H9 (cell line): ENCODE measurements around the gene ASPRV1. TPM values are rescaled to one million over a fixed set of nuclear protein-coding genes. Genes with fewer than 3 reads are reported as not detected.

Source experiments
- DNase-seq: peaks from one replicate; pipeline ENCODE4 v3.0.0-alpha.2; 2017
- H2AFZ ChIP-seq: one replicate; pipeline ENCODE4 v1.6.1; 2013; ENCODE audit warnings: mild to moderate bottlenecking, low read length, control low read depth, moderate library complexity
- H2AK5ac ChIP-seq: 2 replicates; pipeline ENCODE4 v1.6.1; 2013; ENCODE audit warnings: low read length, control low read depth, mixed read lengths; ENCODE audit not compliant: insufficient read length
- H2BK120ac ChIP-seq: one replicate; pipeline ENCODE4 v1.6.1; 2013; ENCODE audit warnings: low read depth, mild to moderate bottlenecking, low read length, control low read depth, inconsistent platforms; ENCODE audit not compliant: poor library complexity, severe bottlenecking
- H2BK12ac ChIP-seq: 2 replicates; pipeline ENCODE4 v1.6.1; 2013; ENCODE audit warnings: low read length, control low read depth, mixed read lengths, low read depth; ENCODE audit not compliant: insufficient read length
- H2BK15ac ChIP-seq: 2 replicates; pipeline ENCODE4 v1.6.1; 2013; ENCODE audit warnings: low read depth, low read length, control low read depth
- H2BK20ac ChIP-seq: one replicate; pipeline ENCODE4 v1.6.1; 2013; ENCODE audit warnings: low read depth, mild to moderate bottlenecking, low read length, control low read depth, inconsistent platforms; ENCODE audit not compliant: poor library complexity, severe bottlenecking
- H2BK5ac ChIP-seq: 2 replicates; pipeline ENCODE4 v1.6.1; 2013; ENCODE audit warnings: low read length, control low read depth, mixed read lengths; ENCODE audit not compliant: insufficient read length
- H3K14ac ChIP-seq: 2 replicates; pipeline ENCODE4 v1.6.1; 2013; ENCODE audit warnings: low read length, control low read depth; ENCODE audit not compliant: insufficient read depth
- H3K18ac ChIP-seq: 2 replicates; pipeline ENCODE4 v1.6.1; 2013; ENCODE audit warnings: low read depth, mild to moderate bottlenecking, mixed read lengths, low read length, control low read depth; ENCODE audit not compliant: insufficient read length
- H3K23ac ChIP-seq: 2 replicates; pipeline ENCODE4 v1.6.1; 2013; ENCODE audit warnings: low read length, control low read depth, mixed read lengths, low read depth; ENCODE audit not compliant: insufficient read length
- H3K23me2 ChIP-seq: 2 replicates; pipeline ENCODE4 v1.6.1; 2013; ENCODE audit warnings: low read depth, mild to moderate bottlenecking, mixed read lengths, low read length, control low read depth; ENCODE audit not compliant: insufficient read length, poor library complexity, severe bottlenecking
- H3K27ac ChIP-seq: 2 replicates; pipeline ENCODE4 v1.5.1; 2013; ENCODE audit warnings: low read length, control low read depth, mixed read lengths, low read depth; ENCODE audit not compliant: insufficient read length
- H3K27me3 ChIP-seq: 2 replicates; pipeline ENCODE4 v1.6.1; 2013; ENCODE audit warnings: low read length, control low read depth, inconsistent platforms; ENCODE audit not compliant: insufficient read depth
- H3K4ac ChIP-seq: 2 replicates; pipeline ENCODE4 v1.6.1; 2013; ENCODE audit warnings: low read depth, mild to moderate bottlenecking, control low read depth, inconsistent platforms, low read length, moderate library complexity
- H3K4me1 ChIP-seq: 2 replicates; pipeline ENCODE4 v1.6.1; 2013; ENCODE audit warnings: low read length, control low read depth, inconsistent platforms; ENCODE audit not compliant: insufficient read depth
- H3K4me2 ChIP-seq: 2 replicates; pipeline ENCODE4 v1.6.1; 2013; ENCODE audit warnings: low read length, control low read depth, mixed read lengths; ENCODE audit not compliant: insufficient read length, insufficient read depth
- H3K56ac ChIP-seq: 2 replicates; pipeline ENCODE4 v1.6.1; 2013; ENCODE audit warnings: low read depth, mild to moderate bottlenecking, mixed read lengths, low read length, control low read depth; ENCODE audit not compliant: insufficient read length
- H3K79me1 ChIP-seq: 2 replicates; pipeline ENCODE4 v1.6.1; 2013; ENCODE audit warnings: low read depth, mild to moderate bottlenecking, moderate library complexity, low read length, control low read depth, inconsistent platforms; ENCODE audit not compliant: insufficient read depth, poor library complexity, severe bottlenecking
- H3K79me2 ChIP-seq: 2 replicates; pipeline ENCODE4 v1.6.1; 2013; ENCODE audit warnings: low read length, control low read depth, inconsistent platforms; ENCODE audit not compliant: insufficient read depth
- H3K9ac ChIP-seq: 2 replicates; pipeline ENCODE4 v1.6.1; 2013; ENCODE audit warnings: low read length, control low read depth, mixed read lengths; ENCODE audit not compliant: insufficient read length; ENCODE audit errors: extremely low read depth
- H3K9me3 ChIP-seq: one replicate; pipeline ENCODE4 v1.6.1; 2013; ENCODE audit warnings: low read depth, low read length, inconsistent platforms; ENCODE audit not compliant: control insufficient read depth
- H3T11ph ChIP-seq: one replicate; pipeline ENCODE4 v1.6.1; 2013; ENCODE audit warnings: mild to moderate bottlenecking, low read length, control low read depth, inconsistent platforms
- H4K20me1 ChIP-seq: one replicate; pipeline ENCODE4 v1.6.1; 2013; ENCODE audit not compliant: control insufficient read depth, insufficient read length, insufficient read depth
- H4K5ac ChIP-seq: 2 replicates; pipeline ENCODE4 v1.6.1; 2013; ENCODE audit warnings: low read depth, mild to moderate bottlenecking, mixed read lengths, low read length, control low read depth; ENCODE audit not compliant: insufficient read length
- H4K8ac ChIP-seq: replicated peaks from 2 replicates; pipeline ENCODE4 v1.6.1; 2013; ENCODE audit warnings: low read length, control low read depth, mixed read lengths, low read depth; ENCODE audit not compliant: insufficient read length
- H4K91ac ChIP-seq: 2 replicates; pipeline ENCODE4 v1.6.1; 2013; ENCODE audit warnings: low read depth, mild to moderate bottlenecking, moderate library complexity, mixed read lengths, low read length, control low read depth; ENCODE audit not compliant: insufficient read length
- H3K27ac Mint-ChIP-seq, 3 experiments: 2 replicates in 2 of 3; 3 replicates in 1 of 3; pipeline ENCODE4 v1.8.0; 2020 to 2021; ENCODE audit warnings: mixed read lengths in 3 of 3, mild to moderate bottlenecking in 1 of 3, moderate library complexity in 1 of 3
- H3K27me3 Mint-ChIP-seq: 2 replicates; pipeline ENCODE4 v1.8.0; 2021; ENCODE audit warnings: low read depth, mild to moderate bottlenecking, moderate library complexity, mixed read lengths
- H3K36me3 Mint-ChIP-seq, 3 experiments: 2 replicates in 2 of 3; 3 replicates in 1 of 3; pipeline ENCODE4 v1.8.0; 2020 to 2021; ENCODE audit warnings: low read depth in 3 of 3, mixed read lengths in 3 of 3; ENCODE audit not compliant: insufficient read depth in 1 of 3
- H3K4me1 Mint-ChIP-seq, 2 experiments: 2 replicates each; pipeline ENCODE4 v1.8.0; 2020; ENCODE audit warnings: mixed read lengths in 2 of 2
- H3K4me3 Mint-ChIP-seq, 2 experiments: 2 replicates in 1 of 2; 3 replicates in 1 of 2; pipeline ENCODE4 v1.8.0; 2020 to 2021; ENCODE audit warnings: mild to moderate bottlenecking in 2 of 2, mixed read lengths in 2 of 2, moderate library complexity in 1 of 2
- H3K9me3 Mint-ChIP-seq, 2 experiments: 2 replicates in 1 of 2; 3 replicates in 1 of 2; pipeline ENCODE4 v1.8.0; 2020; ENCODE audit warnings: mild to moderate bottlenecking in 2 of 2, mixed read lengths in 2 of 2, moderate library complexity in 1 of 2
- WGBS: extraction: QIAGEN DNeasy Blood & Tissue Kit; methylation state at CpG from one replicate; pipeline ENCODE4 v1.1.7; 2013; ENCODE audit warnings: missing lambda C conversion rate, low lambda C conversion rate, mixed read lengths; ENCODE audit not compliant: insufficient read length; ENCODE audit errors: extremely low coverage; 5-methylcytosine and 5-hydroxymethylcytosine counted together
- total RNA-seq: library from RNA; stranded (reverse); gene quantifications from 2 replicates; pipeline ENCODE4 v1.2.1, GENCODE V29; 2021
- TF ChIP-seq, protein P1 (sequence below): fragments of 200-600 bp; sonication (generic); conservative IDR thresholded peaks from 3 replicates; pipeline ENCODE4 v1.8.0; 2021; ENCODE audit warnings: antibody characterized with exemption, mild to moderate bottlenecking

ASPRV1 gene
- total RNA-seq, 1 experiment from 2014 or later: 0.57 TPM

GRCh38 chr2:69911985-69912563 is 49.4 kb downstream of the ASPRV1 start:
- no peak overlapping the region for H3K9ac ChIP-seq
- no peak for DNase-seq
- no CpG with 5 or more reads among the region's 2 CpGs for WGBS

More at GRCh38 chr2:69911985-69912563, 49.4 kb downstream of the ASPRV1 start:
- Histone ChIP-seq H2BK5ac (no peak overlapping the region), H2AK5ac (no peak overlapping the region), H3K27me3 (no peaks in the 10 kb centered on the region), H3K79me1 (no peaks in the 10 kb centered on the region), H3K23me2 (peaks cover 3% of the 10 kb centered on the region), H2AFZ (no peak overlapping the region), H2BK20ac (no peak overlapping the region), H3K9me3 (no peaks in the 10 kb centered on the region), H4K5ac (no peak overlapping the region), H3K56ac (no peak overlapping the region), H2BK120ac (no peak overlapping the region), H3K4me2 (no peak overlapping the region), H4K91ac (no peak overlapping the region), H3K18ac (no peak overlapping the region), H3K14ac (no peak overlapping the region), H3T11ph (no peak overlapping the region), H3K27ac (no peak overlapping the region), H2BK12ac (no peak overlapping the region), H4K8ac (no peak overlapping the region), H4K20me1 (no peaks in the 10 kb centered on the region), H3K23ac (no peak overlapping the region), H3K4ac (no peak overlapping the region), H3K79me2 (no peaks in the 10 kb centered on the region), H3K4me1 (no peaks in the 10 kb centered on the region), H2BK15ac (no peak overlapping the region)
- Mint-ChIP-seq H3K27ac (no peak overlapping the region), H3K36me3 (peaks cover 2 to 16% (median 12%) of the 10 kb centered on the region in 3 experiments; a peak in 6 of 7 replicates), H3K4me3 (no peak overlapping the region; a peak in 1 of 5 replicates), H3K27me3 (no peaks in the 10 kb centered on the region; the same call in 1 of the 2 replicates), H3K9me3 (no peaks in the 10 kb centered on the region), H3K4me1 (peaks cover 3 to 5% of the 10 kb centered on the region in 2 experiments; a peak in 1 of 4 replicates)
- TF ChIP-seq, protein P1, sequence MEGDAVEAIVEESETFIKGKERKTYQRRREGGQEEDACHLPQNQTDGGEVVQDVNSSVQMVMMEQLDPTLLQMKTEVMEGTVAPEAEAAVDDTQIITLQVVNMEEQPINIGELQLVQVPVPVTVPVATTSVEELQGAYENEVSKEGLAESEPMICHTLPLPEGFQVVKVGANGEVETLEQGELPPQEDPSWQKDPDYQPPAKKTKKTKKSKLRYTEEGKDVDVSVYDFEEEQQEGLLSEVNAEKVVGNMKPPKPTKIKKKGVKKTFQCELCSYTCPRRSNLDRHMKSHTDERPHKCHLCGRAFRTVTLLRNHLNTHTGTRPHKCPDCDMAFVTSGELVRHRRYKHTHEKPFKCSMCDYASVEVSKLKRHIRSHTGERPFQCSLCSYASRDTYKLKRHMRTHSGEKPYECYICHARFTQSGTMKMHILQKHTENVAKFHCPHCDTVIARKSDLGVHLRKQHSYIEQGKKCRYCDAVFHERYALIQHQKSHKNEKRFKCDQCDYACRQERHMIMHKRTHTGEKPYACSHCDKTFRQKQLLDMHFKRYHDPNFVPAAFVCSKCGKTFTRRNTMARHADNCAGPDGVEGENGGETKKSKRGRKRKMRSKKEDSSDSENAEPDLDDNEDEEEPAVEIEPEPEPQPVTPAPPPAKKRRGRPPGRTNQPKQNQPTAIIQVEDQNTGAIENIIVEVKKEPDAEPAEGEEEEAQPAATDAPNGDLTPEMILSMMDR: peak; percentile 84

Other genes with a start within 250 kb of the ASPRV1 start
- gene ANXA4, start 219.5 kb downstream of the ASPRV1 start, total RNA-seq: 14.3 and 14.4 TPM in 2 replicates
- 18.6 and 20.6 TPM in 2 replicates for gene GMCL1, start 132.0 kb downstream of the ASPRV1 start, total RNA-seq
- gene SNRNP27, start 67.7 kb downstream of the ASPRV1 start, total RNA-seq: 47.1 and 53.8 TPM in 2 replicates
- gene MXD1, start 46.5 kb downstream of the ASPRV1 start, total RNA-seq: 3.7 and 5.5 TPM in 2 replicates
- gene PCBP1, start 125.8 kb upstream of the ASPRV1 start, total RNA-seq: 457 and 465 TPM in 2 replicates
- 14.8 and 19.0 TPM in 2 replicates for gene C2orf42, start 229.4 kb upstream of the ASPRV1 start, total RNA-seq